HG02571 (cell line): ENCODE results near the gene ERGIC3.

Experiments used
- ATAC-seq: cut with Tn5 transposase; IDR thresholded peaks from one replicate; pipeline ENCODE4 v1.9.1; 2021; ENCODE audit warnings: mild to moderate bottlenecking, moderate library complexity; ENCODE audit not compliant: unreplicated experiment

The ERGIC3 gene

GRCh38 chr20:35595901-35596300 is 54.0 kb downstream of the ERGIC3 start:
- no peak for ATAC-seq

GRCh38 chr20:35597186-35597585 is 55.3 kb downstream of the ERGIC3 start:
- ATAC-seq = no peak

GRCh38 chr20:35598476-35598875 is 56.6 kb downstream of the ERGIC3 start:
- ATAC-seq = no peak

- no peak for ATAC-seq
Measured at GRCh38 chr20:35598899-35599775, 57.3 kb downstream of the ERGIC3 start.

- no peak for ATAC-seq
Measured at GRCh38 chr20:35599776-35600120, 57.9 kb downstream of the ERGIC3 start.

DNA sequence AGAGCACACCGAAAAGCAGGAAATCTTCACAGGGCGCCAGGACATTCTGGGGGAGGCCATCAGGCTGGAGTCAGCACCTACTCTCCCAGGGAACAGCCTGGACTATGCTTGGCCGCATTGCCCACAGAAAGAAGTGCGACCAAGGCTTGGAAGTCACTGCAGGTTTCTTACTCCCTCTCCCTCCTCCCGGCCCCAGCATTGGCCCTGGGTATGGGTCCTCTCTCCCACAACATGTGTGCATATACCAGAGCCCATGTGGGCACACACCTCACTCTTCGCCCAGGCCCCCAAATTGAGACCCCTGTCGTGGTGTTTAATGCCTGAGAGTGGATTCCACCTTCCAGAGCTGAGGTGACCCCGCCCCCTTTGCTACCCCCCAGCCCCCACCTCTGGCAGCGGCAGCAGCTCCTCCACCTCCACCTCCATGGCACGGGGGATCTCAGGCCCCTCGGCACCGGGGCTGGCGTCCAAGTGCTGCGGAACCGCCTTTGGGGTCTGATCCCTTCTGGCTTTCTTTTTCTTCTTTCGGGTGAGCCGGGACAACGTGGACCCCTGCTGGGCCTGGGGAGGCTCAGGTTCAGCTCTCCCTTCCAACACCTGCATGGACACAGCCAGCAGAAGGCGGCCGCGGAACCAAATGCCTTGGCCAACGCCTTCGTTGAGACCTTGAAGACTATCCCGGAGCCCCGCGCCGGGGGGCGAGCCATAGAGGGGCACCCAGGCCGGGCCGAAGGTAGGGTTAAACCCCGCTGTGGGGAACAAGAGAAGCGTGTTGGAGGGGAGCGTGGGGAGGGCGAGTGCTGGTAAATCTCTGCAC is 58.5 kb downstream of the ERGIC3 start:
- ATAC-seq = no peak

- ATAC-seq = no peak
Measured at GRCh38 chr20:35600993-35601973, 59.4 kb downstream of the ERGIC3 start.

GRCh38 chr20:35601990-35602389 is 60.1 kb downstream of the ERGIC3 start:
- no peak for ATAC-seq

- ATAC-seq = no peak
Measured at GRCh38 chr20:35602851-35603495, 61.1 kb downstream of the ERGIC3 start.

DNA sequence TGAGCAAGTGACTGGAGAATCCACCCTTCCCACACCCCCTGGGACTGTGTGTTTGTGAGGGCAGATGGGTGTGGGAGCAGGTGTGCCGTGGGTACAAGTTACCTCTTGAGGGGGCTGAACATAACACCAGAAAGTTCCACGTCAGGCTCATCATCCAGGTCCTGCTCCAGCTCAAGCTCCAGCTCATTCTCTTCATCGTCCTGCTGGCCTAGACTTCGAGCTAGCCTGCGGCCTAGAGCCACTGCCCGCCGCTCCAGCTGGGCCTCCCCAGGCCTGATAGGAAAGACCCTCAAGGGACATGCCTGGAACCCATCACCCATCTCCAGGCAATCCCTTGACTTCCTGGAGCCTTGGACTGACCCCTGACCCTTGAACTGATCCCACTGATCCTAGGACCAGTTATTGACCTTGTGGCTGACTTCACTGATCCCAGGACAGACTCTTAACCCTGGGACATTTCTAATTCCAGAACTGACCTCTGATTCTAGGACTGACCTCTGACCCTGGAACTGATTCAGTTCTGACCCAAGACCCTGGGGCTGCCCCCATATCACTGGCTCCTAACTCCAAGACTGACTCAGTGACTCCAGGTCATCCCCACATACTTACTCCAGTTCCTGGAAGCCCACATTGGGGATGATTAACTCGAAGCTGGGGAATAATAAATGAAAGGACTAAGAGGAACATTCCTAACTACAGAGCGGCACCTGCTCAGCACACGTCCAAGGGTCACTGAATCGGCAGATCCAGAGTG is 62.0 kb downstream of the ERGIC3 start:
- no peak for ATAC-seq

DNA sequence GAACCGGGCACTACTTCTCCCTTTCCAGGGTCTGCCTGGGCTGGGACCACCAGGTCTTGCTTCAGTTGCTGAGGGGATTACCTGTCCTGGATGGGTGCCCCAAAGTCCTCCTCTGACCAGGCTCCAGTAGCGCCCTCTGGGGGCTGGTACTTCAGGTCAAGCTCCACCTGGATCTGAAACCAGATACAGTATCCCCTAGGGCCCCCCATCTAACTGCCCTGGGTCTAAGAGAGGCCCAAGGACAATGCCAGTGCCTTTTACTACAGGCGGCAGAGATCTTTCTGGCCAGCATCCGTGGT is 62.5 kb downstream of the ERGIC3 start:
- ATAC-seq = no peak

DNA sequence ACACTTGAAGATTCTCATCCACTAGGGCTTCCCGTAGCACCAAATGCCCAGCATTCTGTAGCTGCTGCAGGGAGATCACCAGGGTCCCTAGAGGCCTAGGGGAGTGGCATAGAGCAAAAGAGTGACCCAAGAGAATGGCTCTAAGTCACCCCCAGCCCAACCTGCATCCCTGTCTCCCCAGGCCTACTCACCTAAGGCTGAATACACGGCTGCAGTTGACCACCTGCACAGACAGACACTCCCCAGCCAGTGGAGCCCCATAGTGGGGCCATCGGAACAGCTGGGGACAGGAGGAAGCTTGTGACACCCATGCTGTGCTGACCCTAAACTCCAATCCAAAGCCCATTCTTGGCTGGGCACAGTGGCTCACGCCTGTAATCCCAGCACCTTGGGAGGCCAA is 64.2 kb downstream of the ERGIC3 start:
- ATAC-seq = no peak
